Measurements from ENCODE around the gene AFF3. TPM values are rescaled to one million over a fixed set of nuclear protein-coding genes. Genes with fewer than 3 reads are reported as not detected.

Gene AFF3
- total RNA-seq, 4 donors from 2014 or later: 9.0 to 20.2 (median 14.5) TPM

DNA sequence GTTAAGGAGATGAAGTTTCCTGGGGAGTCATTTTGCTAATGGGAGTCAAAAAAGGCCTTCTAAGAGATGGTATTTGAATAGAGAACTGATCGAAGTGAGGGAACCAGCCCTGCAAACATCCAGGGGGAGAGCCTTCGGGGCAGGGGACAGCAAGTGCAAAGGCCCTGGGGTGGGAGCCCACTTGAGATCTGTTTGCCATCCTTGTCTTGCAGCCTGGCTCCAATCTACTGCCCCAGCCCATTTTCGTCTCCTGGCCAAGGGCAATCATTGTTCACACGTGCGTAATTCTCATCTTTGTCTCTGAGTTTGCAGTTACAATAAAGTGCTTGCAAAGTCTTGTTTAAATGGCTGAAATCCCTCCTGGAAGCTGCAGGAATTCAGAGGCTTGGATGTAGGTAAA is 43.1 kb upstream of the AFF3 start:
- no peak for DNase-seq
- Histone ChIP-seq H3K4me3 (no peak overlapping the region), H3K36me3 (no peaks in the 10 kb centered on the region), H3K4me1 (no peaks in the 10 kb centered on the region), H3K27me3 (no peaks in the 10 kb centered on the region), H3K27ac (no peak overlapping the region), H3K9me3 (no peaks in the 10 kb centered on the region)
- in situ Hi-C loops (cut with MboI; ENCODE audit: low pct_ligation_motif_present in 1 of 4, low pct_unique_long_range_greater_than_20kb in 1 of 4, low sequenced_read_pairs in 3 of 4): no loop called here
- intact Hi-C loops (cut with DNase I; ENCODE audit: low total_unique reads): no loop called here
- WGBS, 2 donors (ENCODE audit: low coverage in 1 of 2): 87% methylated on average over 5 of the region's 5 CpGs; no CpG with 5 or more reads in 1 of the 2 donors
- TF ChIP-seq EP300 (IDR thresholded peaks at IDR 0.05; ENCODE audit: low read depth): no peak
- no peak for TF ChIP-seq CTCF (IDR thresholded peaks at IDR 0.05)
- TF ChIP-seq POLR2A (IDR thresholded peaks at IDR 0.05): no peak
- TF ChIP-seq POLR2AphosphoS5 (IDR thresholded peaks at IDR 0.05): no peak

DNA sequence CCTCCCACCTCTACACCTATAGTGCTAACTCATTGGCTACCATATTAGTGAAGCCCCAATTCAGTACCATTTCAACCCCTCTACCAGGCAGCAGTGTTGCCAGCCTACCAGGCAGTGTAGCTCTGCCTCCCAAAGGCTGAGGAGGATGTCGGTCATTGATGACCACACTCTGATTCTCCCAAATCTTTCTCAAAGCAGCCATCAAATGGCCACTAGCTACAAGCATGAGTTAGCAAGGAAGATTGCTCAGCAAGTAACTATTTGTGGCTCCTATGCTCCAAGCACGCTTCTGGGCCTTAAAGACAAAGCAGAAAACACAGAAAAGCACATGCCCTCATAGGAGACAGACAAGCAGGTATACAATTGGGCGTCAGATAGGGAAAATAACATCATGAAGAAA is 42.7 kb upstream of the AFF3 start:
- DNase-seq: no peak
- Histone ChIP-seq H3K4me3 (no peak overlapping the region), H3K4me1 (no peaks in the 10 kb centered on the region), H3K27me3 (no peaks in the 10 kb centered on the region), H3K36me3 (no peaks in the 10 kb centered on the region), H3K27ac (no peak overlapping the region), H3K9me3 (no peaks in the 10 kb centered on the region)
- intact Hi-C loops (cut with DNase I; ENCODE audit: low total_unique reads) (no loop called here), in situ Hi-C loops (cut with MboI; ENCODE audit: low pct_ligation_motif_present in 1 of 4, low pct_unique_long_range_greater_than_20kb in 1 of 4, low sequenced_read_pairs in 3 of 4) (no loop called here)
- WGBS, 2 donors (ENCODE audit: low coverage in 1 of 2): 40 to 82% methylated on average over 1 to 3 of the region's 3 CpGs
- no peak for TF ChIP-seq CTCF (IDR thresholded peaks at IDR 0.05)
- no peak for TF ChIP-seq POLR2AphosphoS5 (IDR thresholded peaks at IDR 0.05)
- no peak for TF ChIP-seq EP300 (IDR thresholded peaks at IDR 0.05; ENCODE audit: low read depth)

- H3K36me3 ChIP-seq: no peaks in the 10 kb centered on the region
- no peak for TF ChIP-seq CTCF (IDR thresholded peaks at IDR 0.05)
- TF ChIP-seq POLR2AphosphoS5 (IDR thresholded peaks at IDR 0.05): no peak
- TF ChIP-seq POLR2A (IDR thresholded peaks at IDR 0.05): no peak
- TF ChIP-seq EP300 (IDR thresholded peaks at IDR 0.05; ENCODE audit: low read depth): no peak
- H3K4me1 ChIP-seq: no peaks in the 10 kb centered on the region
- 82 to 96% methylated on average over 4 of the region's 4 CpGs for WGBS, 2 donors (ENCODE audit: low coverage in 1 of 2)
- H3K4me3 ChIP-seq: no peak overlapping the region
- no peaks in the 10 kb centered on the region for H3K27me3 ChIP-seq
- no peak for DNase-seq
- no peak overlapping the region for H3K27ac ChIP-seq
- in situ Hi-C loops (cut with MboI; ENCODE audit: low pct_ligation_motif_present in 1 of 4, low pct_unique_long_range_greater_than_20kb in 1 of 4, low sequenced_read_pairs in 3 of 4): no loop called here
- H3K9me3 ChIP-seq: no peaks in the 10 kb centered on the region
- intact Hi-C loops (cut with DNase I; ENCODE audit: low total_unique reads): no loop called here
Observed at GRCh38 chr2:100184055-100184737, 41.8 kb upstream of the AFF3 start.

DNA sequence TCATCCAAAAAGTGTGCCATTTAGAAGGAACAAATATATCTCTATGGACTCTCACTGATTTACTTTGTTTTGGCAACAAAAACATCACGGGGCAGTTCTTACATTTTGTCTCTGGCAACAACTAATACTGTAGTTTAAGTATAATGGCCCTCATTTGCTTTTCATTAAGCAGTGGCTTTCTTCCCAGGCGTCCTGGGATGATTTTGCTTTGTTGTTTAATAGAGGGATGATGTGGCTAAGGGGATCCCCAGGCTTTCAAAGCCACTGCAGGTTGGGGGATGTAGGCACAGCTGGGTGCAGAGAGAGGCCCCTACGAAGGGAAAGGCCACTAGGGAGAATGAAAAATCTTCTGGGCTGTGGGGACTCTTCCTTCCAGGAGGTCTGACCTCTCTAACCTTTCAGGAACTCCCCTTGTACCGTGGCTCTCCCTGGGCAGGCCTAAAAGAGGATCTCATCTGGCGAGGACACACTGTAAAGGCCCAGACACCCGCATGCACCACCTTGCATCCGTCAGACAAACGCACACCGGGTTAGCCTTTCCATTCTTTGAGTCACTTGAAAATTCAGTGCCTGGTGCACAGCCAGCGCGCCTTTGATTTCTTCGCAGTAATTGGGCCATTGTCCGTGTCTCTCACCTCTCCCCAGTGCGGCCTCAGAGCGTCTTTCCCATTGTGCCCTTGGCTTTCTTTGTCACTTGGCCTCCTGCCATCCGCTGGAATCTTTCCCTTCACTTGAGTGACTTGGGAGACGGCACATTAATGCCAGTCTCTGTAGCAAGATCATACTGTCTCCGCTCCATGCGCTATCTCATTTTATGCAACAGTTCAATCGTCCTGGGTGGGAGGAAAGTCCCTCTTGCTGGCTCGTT is 40.3 kb upstream of the AFF3 start:
- Histone ChIP-seq H3K9me3 (no peaks in the 10 kb centered on the region), H3K4me3 (no peak overlapping the region), H3K27me3 (no peaks in the 10 kb centered on the region), H3K4me1 (no peaks in the 10 kb centered on the region), H3K36me3 (no peaks in the 10 kb centered on the region), H3K27ac (no peak overlapping the region)
- intact Hi-C loops (cut with DNase I; ENCODE audit: low total_unique reads) (no loop called here), in situ Hi-C loops (cut with MboI; ENCODE audit: low pct_ligation_motif_present in 1 of 4, low pct_unique_long_range_greater_than_20kb in 1 of 4, low sequenced_read_pairs in 3 of 4) (no loop called here)
- TF ChIP-seq CTCF (IDR thresholded peaks at IDR 0.05) (no peak), EP300 (IDR thresholded peaks at IDR 0.05; ENCODE audit: low read depth) (no peak), POLR2A (IDR thresholded peaks at IDR 0.05) (no peak), POLR2AphosphoS5 (IDR thresholded peaks at IDR 0.05) (no peak)
- DNase-seq: no peak
- 72 to 83% methylated on average over 7 to 21 of the region's 21 CpGs for WGBS, 2 donors (ENCODE audit: low coverage in 1 of 2)
